Pancreas (tissue), 10 donors: ENCODE measurements around the gene DENND5B. TPM values are rescaled to one million over a fixed set of nuclear protein-coding genes. Genes with fewer than 3 reads are reported as not detected.

Experiments used
- ATAC-seq, 4 donors: fragments of 200-7000 bp; cut with Tn5 transposase; one replicate each; pipeline versions ENCODE4 v1.8.0 to v1.9.1; 2020; ENCODE audit warnings: mild to moderate bottlenecking in 4 of 4, moderate library complexity in 4 of 4
- DNase-seq, 6 donors: peaks; one replicate each; pipeline ENCODE4 v3.0.0-alpha.2; 2020
- FAIRE-seq: peaks from 2 replicates; lab custom pipeline; 2012; peaks lifted over from hg19 to GRCh38; lab: Jason Lieb, UNC
- H3K27ac ChIP-seq, 4 donors: fragments of 200-600 bp; sonication (generic); 1 replicate in 3 of 4; 2 replicates in 1 of 4; pipeline versions ENCODE4 v1.5.0 to v1.8.0; 2020
- H3K27me3 ChIP-seq, 4 donors: fragments of 200-600 bp; one replicate each; pipeline ENCODE4 v1.8.0; 2021
- H3K36me3 ChIP-seq, 3 donors: fragments of 200-600 bp; sonication (generic) in 1 of 3; one replicate each; pipeline versions ENCODE4 v1.5.0 to v1.8.0; 2020 to 2021
- H3K4me1 ChIP-seq, 3 donors: fragments of 200-600 bp; one replicate each; pipeline ENCODE4 v1.8.0; 2021
- H3K4me3 ChIP-seq, 4 donors: fragments of 200-600 bp; sonication (generic) in 2 of 4; one replicate each; pipeline versions ENCODE4 v1.5.0 to v1.8.0; 2020 to 2021
- H3K9me3 ChIP-seq, 4 donors: fragments of 200-600 bp; one replicate each; pipeline ENCODE4 v1.8.0; 2021
- WGBS, 2 donors: extraction: QIAGEN DNeasy Blood & Tissue Kit; methylation state at CpG; one replicate each; pipeline ENCODE4 v1.1.7; 2013; 5-methylcytosine and 5-hydroxymethylcytosine counted together
- intact Hi-C, 3 donors: fragments of 100-400 bp; cut with DNase I; formaldehyde crosslinking; loops; one replicate each; pipeline versions ENCODE4 v1.11.1 to v1.14.2; 2022
- polyA plus RNA-seq, 2 donors: library from polyadenylated mRNA; stranded (reverse); fragments of 200-250 nt; gene quantifications; one replicate each; pipeline ENCODE4 v1.2.3, GENCODE V29; 2013
- total RNA-seq, 6 donors: library from RNA; stranded (reverse); fragmentation: NEBNext Ultra II Directional in 4 of 6; extraction: Animal tissue kit (Norgen Biotek cat#: 25700) in 4 of 6; gene quantifications; one replicate each; pipeline versions ENCODE4 v1.2.1 to v1.2.4, GENCODE V29; 2021 to 2023
- TF ChIP-seq, protein P1 (sequence below), 4 donors: fragments of 200-600 bp; sonication (generic) in 3 of 4; IDR thresholded peaks; one replicate each; pipeline versions ENCODE4 v1.5.0 to v1.8.0; 2021; ENCODE audit warnings: antibody characterized with exemption in 4 of 4
- donor health status: healthy with polysubstance abuse.
- donor health status: DM: no; HTN: no; CAD: no; lungs with moderate emphysema.
- donor health status: DM: no; HTN: no; CAD: no.
- donor health status: control.
- donor health status: control.
- donor health status: Bipolar disorder and iron deficiency.
- donor health status: DM: yes; HTN: yes; CAD: no.
- donor health status: DM: no; HTN: no; CAD: no.
- donor health status: DM: no; HTN: no; CAD: no.
- donor health status: DM: yes; HTN: yes; CAD: no.

Gene DENND5B
- total and polyA plus RNA-seq, 8 donors, result 2.4 to 11.3 (median 6.9) TPM

DNA sequence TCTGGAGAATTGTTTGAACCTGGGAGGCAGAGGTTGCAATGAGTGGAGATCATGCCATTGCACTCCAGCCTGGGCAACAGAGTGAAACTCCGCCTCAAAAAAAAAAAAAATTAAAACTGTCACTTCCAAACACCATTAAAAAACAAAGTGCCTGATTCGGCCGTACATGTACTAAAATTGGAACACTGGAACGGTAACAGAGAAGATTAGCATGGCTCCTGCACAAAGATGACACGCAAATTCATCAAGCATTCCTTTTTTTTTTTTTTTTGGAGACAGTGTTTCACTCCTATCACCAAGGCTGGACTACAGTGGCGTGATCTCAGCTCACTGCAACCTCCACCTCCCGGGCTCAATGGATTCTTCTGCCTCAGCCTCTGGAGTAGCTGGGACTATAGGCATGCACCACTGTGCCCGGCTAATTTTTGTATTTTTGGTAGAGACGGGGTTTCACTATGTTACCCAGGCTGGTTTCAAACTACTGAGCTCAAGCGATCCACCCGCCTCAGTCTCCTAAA, 224.8 kb downstream of the DENND5B start:
- ATAC-seq (no peak), DNase-seq (no peak), FAIRE-seq (no peak)
- H3K27ac ChIP-seq, result no peak overlapping the region
- H3K36me3 ChIP-seq, result no peaks in the 10 kb centered on the region
- no peaks in the 10 kb centered on the region for H3K4me1 ChIP-seq
- WGBS, 2 donors, result 86 to 91% methylated on average over 11 of the region's 11 CpGs
- intact Hi-C loops, result no loop called here
- H3K4me3 ChIP-seq, result no peak overlapping the region
- H3K9me3 ChIP-seq, result no peaks in the 10 kb centered on the region
- H3K27me3 ChIP-seq, result no peaks in the 10 kb centered on the region
- TF ChIP-seq, protein P1, sequence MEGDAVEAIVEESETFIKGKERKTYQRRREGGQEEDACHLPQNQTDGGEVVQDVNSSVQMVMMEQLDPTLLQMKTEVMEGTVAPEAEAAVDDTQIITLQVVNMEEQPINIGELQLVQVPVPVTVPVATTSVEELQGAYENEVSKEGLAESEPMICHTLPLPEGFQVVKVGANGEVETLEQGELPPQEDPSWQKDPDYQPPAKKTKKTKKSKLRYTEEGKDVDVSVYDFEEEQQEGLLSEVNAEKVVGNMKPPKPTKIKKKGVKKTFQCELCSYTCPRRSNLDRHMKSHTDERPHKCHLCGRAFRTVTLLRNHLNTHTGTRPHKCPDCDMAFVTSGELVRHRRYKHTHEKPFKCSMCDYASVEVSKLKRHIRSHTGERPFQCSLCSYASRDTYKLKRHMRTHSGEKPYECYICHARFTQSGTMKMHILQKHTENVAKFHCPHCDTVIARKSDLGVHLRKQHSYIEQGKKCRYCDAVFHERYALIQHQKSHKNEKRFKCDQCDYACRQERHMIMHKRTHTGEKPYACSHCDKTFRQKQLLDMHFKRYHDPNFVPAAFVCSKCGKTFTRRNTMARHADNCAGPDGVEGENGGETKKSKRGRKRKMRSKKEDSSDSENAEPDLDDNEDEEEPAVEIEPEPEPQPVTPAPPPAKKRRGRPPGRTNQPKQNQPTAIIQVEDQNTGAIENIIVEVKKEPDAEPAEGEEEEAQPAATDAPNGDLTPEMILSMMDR (IDR thresholded peaks at IDR 0.05), result no peak

- H3K27ac ChIP-seq, result no peak overlapping the region
- no peak for FAIRE-seq
- TF ChIP-seq, protein P1 (IDR thresholded peaks at IDR 0.05), result no peak
- 81 to 89% methylated on average over 2 of the region's 2 CpGs for WGBS, 2 donors
- H3K4me1 ChIP-seq, result no peaks in the 10 kb centered on the region
- no peak overlapping the region for H3K4me3 ChIP-seq
- H3K9me3 ChIP-seq, result no peaks in the 10 kb centered on the region
- no peak for ATAC-seq
- H3K27me3 ChIP-seq, result no peaks in the 10 kb centered on the region
- no peaks in the 10 kb centered on the region for H3K36me3 ChIP-seq
- intact Hi-C loops, result no loop called here
- DNase-seq, result no peak
These were observed 227.1 kb downstream of the DENND5B start for GRCh38 chr12:31363831-31364230.

- H3K27ac ChIP-seq, result no peak overlapping the region
These were observed 227.5 kb downstream of the DENND5B start for GRCh38 chr12:31363416-31363809.

DNA sequence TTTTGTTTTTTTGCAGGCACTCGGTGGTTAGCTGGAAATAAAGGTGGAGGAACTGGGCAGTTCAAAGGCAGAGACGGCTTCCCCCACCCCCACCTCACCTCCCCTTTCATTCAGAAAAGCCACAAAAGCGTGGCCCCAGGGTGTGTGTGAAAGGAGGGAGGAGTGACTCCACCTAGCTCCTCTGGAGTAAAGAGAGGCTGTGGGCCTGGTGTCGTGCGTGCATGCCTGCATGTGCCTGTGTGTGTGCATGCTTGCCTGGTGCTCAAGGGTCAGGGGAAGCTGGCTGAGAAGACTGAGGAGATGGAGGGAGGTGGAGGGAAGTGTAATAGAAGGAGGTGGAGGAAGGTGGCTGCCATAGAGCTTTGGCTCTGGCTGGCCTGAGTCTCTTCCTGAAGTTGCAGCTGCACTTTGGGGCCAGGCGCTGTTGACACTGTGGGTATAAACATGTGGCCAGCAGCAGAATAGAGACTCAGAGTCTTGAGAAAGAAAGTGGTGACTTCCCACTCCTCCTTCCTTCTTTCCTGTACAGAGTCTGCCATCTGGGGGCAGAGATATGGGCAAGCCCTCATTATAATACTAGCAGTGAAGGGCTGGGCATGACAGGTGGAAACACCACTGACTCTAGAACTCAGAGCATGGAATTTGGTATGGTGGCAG, 228.0 kb downstream of the DENND5B start:
- intact Hi-C loops, result no loop called here
- DNase-seq (no peak), FAIRE-seq (no peak), ATAC-seq (peak in 3 of 4 donors; percentile 41 to 80 (median 68))
- Histone ChIP-seq H3K9me3 (no peaks in the 10 kb centered on the region), H3K4me3 (no peak overlapping the region), H3K4me1 (no peaks in the 10 kb centered on the region), H3K27ac (no peak overlapping the region), H3K27me3 (no peaks in the 10 kb centered on the region), H3K36me3 (no peaks in the 10 kb centered on the region)
- WGBS, 2 donors, result 67 to 76% methylated on average over 6 of the region's 6 CpGs
- TF ChIP-seq, protein P1 (IDR thresholded peaks at IDR 0.05), result no peak

More at GRCh38 chr12:31363416-31363809, 227.5 kb downstream of the DENND5B start:
- WGBS, 2 donors, result 64 to 66% methylated on average over 6 of the region's 6 CpGs
- Histone ChIP-seq H3K9me3 (no peaks in the 10 kb centered on the region), H3K4me1 (no peaks in the 10 kb centered on the region), H3K36me3 (no peaks in the 10 kb centered on the region), H3K4me3 (no peak overlapping the region), H3K27me3 (no peaks in the 10 kb centered on the region)
- TF ChIP-seq, protein P1 (IDR thresholded peaks at IDR 0.05), result no peak
- DNase-seq (no peak), ATAC-seq (no peak), FAIRE-seq (no peak)
- intact Hi-C loops, result no loop called here

- H3K9me3 ChIP-seq, result no peaks in the 10 kb centered on the region
- H3K4me3 ChIP-seq, result no peak overlapping the region
- H3K27me3 ChIP-seq, result no peaks in the 10 kb centered on the region
- no peaks in the 10 kb centered on the region for H3K36me3 ChIP-seq
- WGBS, 2 donors, result 62 to 69% methylated on average over 13 of the region's 13 CpGs
- DNase-seq, result no peak
- FAIRE-seq, result no peak
- intact Hi-C loops, result no loop called here
- no peaks in the 10 kb centered on the region for H3K4me1 ChIP-seq
- no peak overlapping the region for H3K27ac ChIP-seq
- peak in 3 of 4 donors; percentile 34 to 82 (median 76) for ATAC-seq
- TF ChIP-seq, protein P1 (IDR thresholded peaks at IDR 0.05), result no peak
These were observed 228.7 kb downstream of the DENND5B start for GRCh38 chr12:31362115-31362758.
